Stimulated activated CD4-positive, alpha-beta T cell treated with anti-CD3 and anti-CD28 coated beads, Interleukin-2, amount 100 ng/mL, for 24 hours (primary cell): ENCODE data around the gene TTC33.

Experiments used
- DNase-seq, 2 donors: peaks; one replicate each; pipeline ENCODE4 v3.0.0-alpha.2; 2020

The TTC33 gene

GRCh38 chr5:40475561-40475960, 280.2 kb downstream of the TTC33 start:
- no peak for DNase-seq

GRCh38 chr5:40474250-40474649, 281.5 kb downstream of the TTC33 start:
- DNase-seq = no peak

GRCh38 chr5:40465416-40465815, 290.3 kb downstream of the TTC33 start:
- no peak for DNase-seq

DNA sequence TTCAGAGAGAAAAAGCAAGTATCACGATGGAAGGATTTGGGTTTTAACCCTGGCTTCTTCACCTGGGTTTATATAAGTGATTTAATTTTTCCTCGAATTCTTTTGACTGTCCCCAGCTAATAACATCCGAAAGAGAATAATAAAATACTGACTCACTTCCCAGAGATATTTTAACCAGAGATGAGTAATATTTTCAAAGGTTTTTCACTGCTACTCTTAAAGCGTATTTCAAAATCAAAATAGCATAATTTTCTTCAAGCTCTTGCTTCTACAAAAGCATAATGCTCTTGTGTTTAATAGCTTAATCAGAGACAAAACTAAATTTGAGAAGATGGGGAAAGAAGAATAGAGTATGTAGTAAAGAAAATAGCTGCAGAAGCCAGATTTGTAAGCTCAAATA, 291.2 kb downstream of the TTC33 start:
- DNase-seq = no peak
